DND-41 (cell line): ENCODE measurements around the gene TTYH3.

Experiments
- CTCF ChIP-seq: IDR thresholded peaks from 2 replicates; pipeline ENCODE4 v1.5.1; 2012; ENCODE audit warnings: borderline replicate concordance, low read length, moderate library complexity, mild to moderate bottlenecking; ENCODE audit not compliant: poor library complexity, severe bottlenecking; ENCODE audit errors: extremely low read depth
- EZH2 ChIP-seq: IDR thresholded peaks from 3 replicates; pipeline ENCODE4 v1.6.1; 2012; ENCODE audit warnings: borderline replicate concordance, low read depth, mild to moderate bottlenecking, moderate library complexity, low read length, inconsistent platforms; ENCODE audit not compliant: severe bottlenecking

GRCh38 chr7:2628130-2628482 lies 3.7 kb upstream of the TTYH3 start:
- TF ChIP-seq CTCF, result no peak
- no peak for TF ChIP-seq EZH2
